MM.1S (cell line): ENCODE results near the gene CASZ1.

Source experiments
- DNase-seq: peaks from one replicate; pipeline ENCODE4 v3.0.0-alpha.2; 2015
- H2AFZ ChIP-seq: fragments of 300-600 bp; sonication (generic); 2 replicates; pipeline ENCODE4 v1.6.0; 2016; ENCODE audit warnings: antibody characterized with exemption, low read length
- H3F3A ChIP-seq: fragments of 300-600 bp; sonication (generic); 2 replicates; pipeline ENCODE4 v1.6.1; 2016; ENCODE audit warnings: mild to moderate bottlenecking, antibody characterized with exemption, low read length, moderate library complexity, mixed read lengths; ENCODE audit not compliant: insufficient read depth
- H3K27ac ChIP-seq: fragments of 300-600 bp; sonication (generic); 2 replicates; pipeline ENCODE4 v1.5.1; 2016; ENCODE audit warnings: mild to moderate bottlenecking, low read length
- H3K27me3 ChIP-seq: fragments of 300-600 bp; sonication (generic); replicated peaks from 2 replicates; pipeline ENCODE4 v1.6.0; 2016; ENCODE audit warnings: low read length; ENCODE audit not compliant: insufficient read depth
- H3K36me3 ChIP-seq: fragments of 300-600 bp; sonication (generic); replicated peaks from 2 replicates; pipeline ENCODE4 v1.6.1; 2016; ENCODE audit warnings: mild to moderate bottlenecking, low read length, mixed read lengths; ENCODE audit not compliant: insufficient read depth
- H3K4me1 ChIP-seq: fragments of 300-600 bp; sonication (generic); 2 replicates; pipeline ENCODE4 v1.6.1; 2016; ENCODE audit warnings: low read length, mixed read lengths
- H3K4me2 ChIP-seq: fragments of 300-600 bp; sonication (generic); 2 replicates; pipeline ENCODE4 v1.6.0; 2016; ENCODE audit warnings: low read depth, low read length
- H3K4me3 ChIP-seq: fragments of 300-600 bp; sonication (generic); 2 replicates; pipeline ENCODE4 v1.5.1; 2016; ENCODE audit warnings: low read length, mixed read lengths
- H3K79me2 ChIP-seq: fragments of 300-600 bp; sonication (generic); 2 replicates; pipeline ENCODE4 v1.6.1; 2016; ENCODE audit warnings: mixed run types, low read length, mixed read lengths
- H3K9ac ChIP-seq: fragments of 300-600 bp; sonication (generic); 2 replicates; pipeline ENCODE4 v1.6.1; 2016; ENCODE audit warnings: low read length, mixed read lengths
- H3K9me2 ChIP-seq: fragments of 300-600 bp; sonication (generic); replicated peaks from 2 replicates; pipeline ENCODE4 v1.6.1; 2016; ENCODE audit warnings: mild to moderate bottlenecking, low read length, mixed read lengths; ENCODE audit not compliant: insufficient read depth
- H3K9me3 ChIP-seq: fragments of 300-600 bp; sonication (generic); replicated peaks from 2 replicates; pipeline ENCODE4 v1.6.1; 2016; ENCODE audit warnings: mild to moderate bottlenecking, low read length, mixed read lengths; ENCODE audit not compliant: insufficient read depth
- H4K20me1 ChIP-seq: fragments of 300-600 bp; sonication (generic); 2 replicates; pipeline ENCODE4 v1.6.1; 2016; ENCODE audit warnings: mild to moderate bottlenecking, low read length, moderate library complexity, mixed read lengths; ENCODE audit not compliant: insufficient read depth
- EZH2 ChIP-seq: fragments of 300-600 bp; sonication (generic); optimal IDR thresholded peaks from 2 replicates; pipeline ENCODE3; 2017; ENCODE audit warnings: low read depth, mild to moderate bottlenecking, antibody characterized with exemption, low read length, mixed read lengths
- EZH2phosphoT487 ChIP-seq: fragments of 300-600 bp; sonication (generic); IDR thresholded peaks from 2 replicates; pipeline ENCODE4 v1.6.1; 2018; ENCODE audit warnings: antibody characterized with exemption, low read length
- TF ChIP-seq, protein P1 (sequence below): fragments of 300-600 bp; sonication (generic); IDR thresholded peaks from 2 replicates; pipeline ENCODE4 v1.5.1; 2016; ENCODE audit warnings: antibody characterized with exemption, low read length, mixed read lengths

The CASZ1 gene

DNA sequence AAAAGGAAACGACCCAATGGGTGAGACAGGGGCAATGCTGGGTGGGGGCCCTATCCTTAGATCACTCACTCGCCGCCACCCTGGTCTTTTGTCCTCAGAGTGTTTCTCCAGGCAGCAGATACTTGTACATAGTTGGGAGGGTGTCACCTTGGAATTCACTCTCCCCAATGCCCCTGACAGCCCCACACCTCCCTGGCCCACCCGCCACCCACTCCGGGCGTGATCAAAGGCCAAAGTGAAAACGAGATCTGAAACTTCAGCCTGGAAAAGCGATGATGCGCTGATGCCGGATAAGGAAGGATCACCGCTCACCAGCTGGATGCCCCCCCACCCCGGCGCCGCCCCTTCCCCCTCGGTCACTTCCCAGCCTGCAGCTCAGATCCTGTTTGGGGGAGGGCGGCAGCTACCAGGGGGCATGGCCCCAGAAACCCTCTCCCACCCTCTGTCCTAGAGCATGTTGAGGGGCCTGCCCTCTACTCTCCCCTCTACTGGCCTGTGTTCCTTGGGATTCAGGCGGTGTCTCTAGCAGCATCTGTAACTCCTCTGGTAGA, 33.6 kb upstream of the CASZ1 start:
- TF ChIP-seq, protein P1, sequence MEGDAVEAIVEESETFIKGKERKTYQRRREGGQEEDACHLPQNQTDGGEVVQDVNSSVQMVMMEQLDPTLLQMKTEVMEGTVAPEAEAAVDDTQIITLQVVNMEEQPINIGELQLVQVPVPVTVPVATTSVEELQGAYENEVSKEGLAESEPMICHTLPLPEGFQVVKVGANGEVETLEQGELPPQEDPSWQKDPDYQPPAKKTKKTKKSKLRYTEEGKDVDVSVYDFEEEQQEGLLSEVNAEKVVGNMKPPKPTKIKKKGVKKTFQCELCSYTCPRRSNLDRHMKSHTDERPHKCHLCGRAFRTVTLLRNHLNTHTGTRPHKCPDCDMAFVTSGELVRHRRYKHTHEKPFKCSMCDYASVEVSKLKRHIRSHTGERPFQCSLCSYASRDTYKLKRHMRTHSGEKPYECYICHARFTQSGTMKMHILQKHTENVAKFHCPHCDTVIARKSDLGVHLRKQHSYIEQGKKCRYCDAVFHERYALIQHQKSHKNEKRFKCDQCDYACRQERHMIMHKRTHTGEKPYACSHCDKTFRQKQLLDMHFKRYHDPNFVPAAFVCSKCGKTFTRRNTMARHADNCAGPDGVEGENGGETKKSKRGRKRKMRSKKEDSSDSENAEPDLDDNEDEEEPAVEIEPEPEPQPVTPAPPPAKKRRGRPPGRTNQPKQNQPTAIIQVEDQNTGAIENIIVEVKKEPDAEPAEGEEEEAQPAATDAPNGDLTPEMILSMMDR = no peak
- TF ChIP-seq EZH2 (no peak), EZH2phosphoT487 (no peak)
- no peak overlapping the region for H3K27ac ChIP-seq

GRCh38 chr1:10829067-10829818, 32.8 kb upstream of the CASZ1 start:
- no peak for TF ChIP-seq EZH2
- TF ChIP-seq EZH2phosphoT487 = no peak
- TF ChIP-seq, protein P1 = no peak
- no peak overlapping the region for H3K4me3 ChIP-seq
- H3K4me1 ChIP-seq = no peaks in the 10 kb centered on the region
- no peaks in the 10 kb centered on the region for H3K79me2 ChIP-seq
- no peak overlapping the region for H2AFZ ChIP-seq
- H3K9ac ChIP-seq = no peak overlapping the region
- no peaks in the 10 kb centered on the region for H4K20me1 ChIP-seq
- H3K27me3 ChIP-seq = peaks cover 88% of the 10 kb centered on the region
- no peak overlapping the region for H3K4me2 ChIP-seq
- no peak for DNase-seq
- H3K9me2 ChIP-seq = no peaks in the 10 kb centered on the region
- no peaks in the 10 kb centered on the region for H3K36me3 ChIP-seq
- no peaks in the 10 kb centered on the region for H3F3A ChIP-seq
- no peaks in the 10 kb centered on the region for H3K9me3 ChIP-seq
- no peak overlapping the region for H3K27ac ChIP-seq

More for the DNA sequence above, 33.6 kb upstream of the CASZ1 start:
- Histone ChIP-seq H3K4me1 (no peaks in the 10 kb centered on the region), H3K36me3 (no peaks in the 10 kb centered on the region), H3F3A (no peaks in the 10 kb centered on the region), H3K27me3 (peaks cover 90% of the 10 kb centered on the region), H2AFZ (no peak overlapping the region), H3K4me2 (no peak overlapping the region), H4K20me1 (no peaks in the 10 kb centered on the region), H3K9ac (no peak overlapping the region), H3K9me2 (no peaks in the 10 kb centered on the region), H3K4me3 (no peak overlapping the region), H3K79me2 (no peaks in the 10 kb centered on the region), H3K9me3 (no peaks in the 10 kb centered on the region)
- no peak for DNase-seq

DNA sequence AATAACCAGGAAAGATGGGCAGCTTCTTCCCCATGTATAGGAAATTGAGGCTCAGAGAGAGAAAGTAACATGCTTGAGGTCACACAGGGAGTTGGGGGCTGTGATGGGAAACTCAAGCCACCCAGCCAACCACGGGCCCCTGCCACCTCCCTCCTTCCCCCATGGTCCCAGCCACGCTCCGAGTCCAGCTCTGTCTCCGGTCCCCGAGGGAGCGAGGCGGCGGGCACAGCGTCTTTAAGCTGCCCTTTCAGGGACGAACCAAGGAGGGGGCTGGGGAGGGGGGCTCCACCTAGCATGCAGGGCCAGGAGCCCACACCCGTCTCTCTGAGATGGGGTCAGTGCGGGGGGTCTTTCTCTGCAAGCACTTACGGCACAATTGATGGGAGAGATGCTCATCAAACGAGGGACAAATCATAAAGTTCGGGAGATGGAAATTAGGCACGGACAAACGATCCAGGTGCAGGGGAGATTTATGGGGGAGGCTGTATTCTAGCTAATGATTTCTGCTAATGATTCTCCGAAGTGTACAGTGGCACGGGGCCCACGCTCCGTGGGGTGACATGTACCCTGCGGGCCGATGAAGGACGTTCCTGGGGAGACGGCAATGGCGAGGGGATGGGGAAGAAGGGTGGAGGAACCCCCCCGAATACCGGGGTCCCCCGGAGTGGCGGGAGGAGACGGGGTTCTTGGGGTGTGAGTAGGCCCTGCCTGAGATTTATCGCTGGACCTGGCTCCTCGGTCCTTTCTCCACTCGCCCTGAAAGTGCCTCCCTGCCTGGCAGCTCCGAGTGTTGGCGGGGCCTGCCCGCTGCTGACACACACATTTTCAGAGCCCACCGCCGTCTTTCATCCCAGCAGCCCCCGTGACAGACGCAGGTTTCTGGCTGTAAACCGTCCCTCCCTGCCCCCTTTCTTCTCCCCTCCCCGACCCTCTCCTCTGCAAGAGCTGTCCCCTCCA, 31.2 kb upstream of the CASZ1 start:
- Histone ChIP-seq H3K79me2 (no peaks in the 10 kb centered on the region), H4K20me1 (no peaks in the 10 kb centered on the region), H3K27ac (no peak overlapping the region), H3K4me1 (no peaks in the 10 kb centered on the region), H3K9ac (no peak overlapping the region), H3K4me2 (no peak overlapping the region), H3K36me3 (no peaks in the 10 kb centered on the region), H3K27me3 (peaks cover 93% of the 10 kb centered on the region), H3F3A (no peaks in the 10 kb centered on the region), H3K4me3 (no peak overlapping the region), H3K9me2 (no peaks in the 10 kb centered on the region), H2AFZ (no peak overlapping the region), H3K9me3 (no peaks in the 10 kb centered on the region)
- no peak for DNase-seq
- TF ChIP-seq EZH2phosphoT487 = no peak
- TF ChIP-seq, protein P1 = no peak
- TF ChIP-seq EZH2 = no peak
